ENCODE data around the gene GRID2IP.

- TF ChIP-seq, protein P1, sequence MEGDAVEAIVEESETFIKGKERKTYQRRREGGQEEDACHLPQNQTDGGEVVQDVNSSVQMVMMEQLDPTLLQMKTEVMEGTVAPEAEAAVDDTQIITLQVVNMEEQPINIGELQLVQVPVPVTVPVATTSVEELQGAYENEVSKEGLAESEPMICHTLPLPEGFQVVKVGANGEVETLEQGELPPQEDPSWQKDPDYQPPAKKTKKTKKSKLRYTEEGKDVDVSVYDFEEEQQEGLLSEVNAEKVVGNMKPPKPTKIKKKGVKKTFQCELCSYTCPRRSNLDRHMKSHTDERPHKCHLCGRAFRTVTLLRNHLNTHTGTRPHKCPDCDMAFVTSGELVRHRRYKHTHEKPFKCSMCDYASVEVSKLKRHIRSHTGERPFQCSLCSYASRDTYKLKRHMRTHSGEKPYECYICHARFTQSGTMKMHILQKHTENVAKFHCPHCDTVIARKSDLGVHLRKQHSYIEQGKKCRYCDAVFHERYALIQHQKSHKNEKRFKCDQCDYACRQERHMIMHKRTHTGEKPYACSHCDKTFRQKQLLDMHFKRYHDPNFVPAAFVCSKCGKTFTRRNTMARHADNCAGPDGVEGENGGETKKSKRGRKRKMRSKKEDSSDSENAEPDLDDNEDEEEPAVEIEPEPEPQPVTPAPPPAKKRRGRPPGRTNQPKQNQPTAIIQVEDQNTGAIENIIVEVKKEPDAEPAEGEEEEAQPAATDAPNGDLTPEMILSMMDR (IDR thresholded peaks at IDR 0.05) = no peak
- TF ChIP-seq POLR2A (IDR thresholded peaks at IDR 0.05) = no peak
These were observed 43.4 kb downstream of the GRID2IP start for GRCh38 chr7:6507906-6508305.

Measured in sigmoid colon (tissue), 3 donors.